ENCODE results near the gene FRMD3.
"Not testable (repeated sequence)": the region's sequence is repeated elsewhere in the genome, so short reads cannot be mapped to it uniquely, and the experiment has no call there.

Gene FRMD3

GRCh38 chr9:83523684-83524083, 14.5 kb downstream of the FRMD3 start:
- TF ChIP-seq, protein P1, sequence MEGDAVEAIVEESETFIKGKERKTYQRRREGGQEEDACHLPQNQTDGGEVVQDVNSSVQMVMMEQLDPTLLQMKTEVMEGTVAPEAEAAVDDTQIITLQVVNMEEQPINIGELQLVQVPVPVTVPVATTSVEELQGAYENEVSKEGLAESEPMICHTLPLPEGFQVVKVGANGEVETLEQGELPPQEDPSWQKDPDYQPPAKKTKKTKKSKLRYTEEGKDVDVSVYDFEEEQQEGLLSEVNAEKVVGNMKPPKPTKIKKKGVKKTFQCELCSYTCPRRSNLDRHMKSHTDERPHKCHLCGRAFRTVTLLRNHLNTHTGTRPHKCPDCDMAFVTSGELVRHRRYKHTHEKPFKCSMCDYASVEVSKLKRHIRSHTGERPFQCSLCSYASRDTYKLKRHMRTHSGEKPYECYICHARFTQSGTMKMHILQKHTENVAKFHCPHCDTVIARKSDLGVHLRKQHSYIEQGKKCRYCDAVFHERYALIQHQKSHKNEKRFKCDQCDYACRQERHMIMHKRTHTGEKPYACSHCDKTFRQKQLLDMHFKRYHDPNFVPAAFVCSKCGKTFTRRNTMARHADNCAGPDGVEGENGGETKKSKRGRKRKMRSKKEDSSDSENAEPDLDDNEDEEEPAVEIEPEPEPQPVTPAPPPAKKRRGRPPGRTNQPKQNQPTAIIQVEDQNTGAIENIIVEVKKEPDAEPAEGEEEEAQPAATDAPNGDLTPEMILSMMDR (IDR thresholded peaks at IDR 0.05; ENCODE audit: low read depth, low read length) = no peak
- H3K4me3 ChIP-seq (ENCODE audit: low read depth, low read length) = no peak overlapping the region

DNA sequence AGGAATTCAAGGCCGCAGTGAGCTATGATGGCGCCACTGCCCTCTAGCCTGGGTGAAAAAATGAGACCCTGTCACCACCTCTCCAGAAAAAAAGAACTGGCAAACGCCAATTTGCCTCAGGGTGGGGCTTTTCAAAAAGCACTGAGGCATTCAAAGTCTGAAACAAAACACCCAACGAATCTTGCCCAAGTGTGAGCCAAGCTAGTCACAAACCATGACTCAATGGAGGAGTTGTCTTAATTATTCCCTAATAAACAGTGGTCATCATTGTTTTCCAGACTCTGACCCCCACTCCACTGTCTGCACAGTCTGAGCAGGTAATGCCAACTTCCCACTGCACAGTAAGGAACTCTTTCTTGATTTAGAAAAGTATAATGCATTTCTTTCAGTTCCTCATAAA, 16.8 kb downstream of the FRMD3 start:
- TF ChIP-seq, protein P1 (IDR thresholded peaks at IDR 0.05; ENCODE audit: low read depth, low read length) = no peak
- H3K4me3 ChIP-seq (ENCODE audit: low read depth, low read length) = no peak overlapping the region

DNA sequence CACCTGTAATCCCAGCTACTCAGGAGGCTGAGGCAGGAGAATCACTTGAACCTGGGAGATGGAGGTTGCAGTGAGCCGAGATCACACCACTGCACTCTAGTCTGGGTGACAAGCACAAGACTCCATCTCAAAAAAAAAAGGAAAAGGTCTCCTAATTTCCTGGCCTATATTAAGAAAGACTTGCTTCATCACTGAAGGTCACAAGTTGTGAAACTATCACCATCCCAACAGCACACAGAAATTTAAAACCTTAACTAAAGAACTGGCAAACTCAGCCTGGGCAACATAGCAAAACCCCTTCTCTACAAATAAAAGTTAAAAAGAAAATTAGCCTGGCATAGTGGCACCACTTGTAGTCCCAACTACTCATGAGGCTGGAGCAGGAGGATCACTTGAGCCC, 17.2 kb downstream of the FRMD3 start:
- no peak overlapping the region for H3K4me3 ChIP-seq (ENCODE audit: low read depth, low read length)
- TF ChIP-seq, protein P1 (IDR thresholded peaks at IDR 0.05; ENCODE audit: low read depth, low read length) = no peak

DNA sequence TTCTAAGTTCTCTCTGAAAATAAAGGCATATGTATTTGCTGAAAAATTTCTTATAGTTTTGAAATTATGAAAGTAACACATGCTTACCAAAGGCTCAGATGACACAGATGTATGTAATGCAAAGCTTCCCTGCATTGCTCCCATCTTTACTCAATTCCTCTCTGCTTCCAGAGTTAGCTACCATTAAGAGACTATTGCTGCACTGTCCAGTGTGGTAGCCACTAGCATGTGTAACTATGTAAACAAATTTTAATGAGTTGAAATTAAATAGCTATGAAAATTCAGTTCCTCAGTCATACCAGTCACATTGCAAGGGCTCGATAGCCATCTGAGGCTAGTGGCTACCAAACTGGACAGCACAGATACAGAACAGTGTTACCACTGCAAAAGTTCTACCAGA, 17.9 kb downstream of the FRMD3 start:
- TF ChIP-seq, protein P1 (IDR thresholded peaks at IDR 0.05; ENCODE audit: low read depth, low read length) = no peak
- H3K4me3 ChIP-seq (ENCODE audit: low read depth, low read length) = no peak overlapping the region

- H3K4me3 ChIP-seq (ENCODE audit: low read depth, low read length) = not testable (repeated sequence)
These were observed 20.2 kb downstream of the FRMD3 start for GRCh38 chr9:83517980-83518379.

- H3K4me3 ChIP-seq (ENCODE audit: low read depth, low read length) = no peak overlapping the region
- TF ChIP-seq, protein P1 (IDR thresholded peaks at IDR 0.05; ENCODE audit: low read depth, low read length) = no peak
These were observed 23.4 kb downstream of the FRMD3 start for GRCh38 chr9:83514767-83515166.

DNA sequence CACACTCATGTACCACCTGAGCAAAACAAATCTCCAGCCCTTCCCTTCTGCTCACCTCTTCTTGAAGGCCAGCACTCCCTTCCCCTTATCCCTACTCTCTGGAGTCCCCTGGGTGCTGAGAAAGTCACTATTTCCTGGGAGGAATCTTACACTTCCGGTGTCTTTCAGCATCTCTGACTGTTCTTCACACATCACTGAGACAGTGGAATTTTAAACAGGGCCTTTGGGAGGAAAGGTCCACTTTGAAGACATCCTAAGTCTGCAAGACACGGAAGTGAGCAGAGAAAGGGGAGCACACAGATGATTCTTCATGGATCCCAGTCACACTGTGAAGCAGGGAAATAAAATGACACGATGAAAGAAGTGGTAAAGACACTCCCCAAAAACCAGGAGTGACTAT, 25.6 kb downstream of the FRMD3 start:
- no peak overlapping the region for H3K4me3 ChIP-seq (ENCODE audit: low read depth, low read length)
- TF ChIP-seq, protein P1 (IDR thresholded peaks at IDR 0.05; ENCODE audit: low read depth, low read length) = no peak

DNA sequence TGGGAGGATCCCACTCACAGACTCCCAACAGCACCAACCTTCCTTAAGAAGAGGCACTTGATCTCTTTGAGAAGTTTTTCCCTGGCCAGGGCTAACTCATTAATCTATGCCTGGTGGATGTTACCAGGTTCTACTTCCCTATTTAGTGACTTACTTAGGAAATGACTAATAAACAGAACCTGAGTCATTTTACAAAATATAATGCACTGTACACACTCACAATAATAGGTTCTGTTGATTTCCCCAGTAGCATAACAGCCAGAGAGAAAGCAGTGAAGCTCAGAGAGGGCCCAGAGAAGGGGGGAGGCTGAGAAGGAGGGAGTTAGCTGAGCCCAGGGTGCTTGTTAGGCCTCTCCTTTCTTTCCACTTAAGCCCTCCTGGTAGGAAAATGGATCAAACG, 27.1 kb downstream of the FRMD3 start:
- no peak overlapping the region for H3K4me3 ChIP-seq (ENCODE audit: low read depth, low read length)
- TF ChIP-seq, protein P1 (IDR thresholded peaks at IDR 0.05; ENCODE audit: low read depth, low read length) = no peak

Measured in WI38 (cell line).